ENCODE results near the gene WNT6. TPM values are rescaled to one million over a fixed set of nuclear protein-coding genes. Genes with fewer than 3 reads are reported as not detected.

The WNT6 gene
- total RNA-seq (2022) = 18.3 and 20.3 TPM in 2 replicates
- percentile 55 among the genes with signal in this experiment for Bru-seq, nascent RNA
- percentile 65 among the genes with signal in this experiment for BruChase-seq, experiment 1, labeled RNA remaining after a 2-hour chase
- percentile 63 among the genes with signal in this experiment for BruChase-seq, experiment 2, labeled RNA remaining after a 6-hour chase
- long read RNA-seq, transcript WNT6-201 (4 exons, 1,703 nt) = major isoform, 21 of 32 reads
- long read RNA-seq, partial matches to known transcripts = 1 of 32 reads
- long read RNA-seq, other reads (novel, unspliced or antisense) = 10 of 32 reads

DNA sequence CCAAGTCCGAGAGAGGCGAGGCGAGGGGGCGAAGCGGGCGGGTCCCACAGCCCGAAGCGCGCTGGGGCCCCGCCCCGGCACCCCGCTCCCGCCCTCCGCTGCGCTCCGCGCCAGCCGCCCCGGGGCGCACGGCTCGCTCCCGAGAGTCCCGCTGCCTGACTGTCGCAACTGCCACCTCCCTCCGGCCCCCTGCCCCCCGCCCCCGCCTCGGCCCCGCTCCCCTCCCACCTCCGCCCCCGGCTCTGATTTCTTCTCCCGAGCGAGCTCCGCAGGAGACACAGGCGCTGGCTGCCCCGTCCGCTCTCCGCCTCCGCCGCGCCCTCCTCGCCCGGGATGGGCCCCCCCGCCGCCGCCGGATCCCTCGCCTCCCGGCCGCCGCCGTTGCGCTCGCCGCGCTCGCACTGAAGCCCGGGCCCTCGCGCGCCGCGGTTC is at the start of gene WNT6:
Gene WNT6, plus strand, starts transcription at position 250 of the 432 bp plus-strand sequence. CDS start 233 bp downstream, outside the sequence.
- Mint-ChIP-seq H3K27me3 (ENCODE audit: insufficient read depth, unreplicated experiment) (peaks cover 8% of the 10 kb centered on the region), H3K9me3 (ENCODE audit: unreplicated experiment) (no peaks in the 10 kb centered on the region), H3K4me1 (ENCODE audit: low read depth, unreplicated experiment) (peaks cover 40% of the 10 kb centered on the region), H3K27ac (ENCODE audit: unreplicated experiment) (peak within 1 kb of the TSS; percentile 40), H3K36me3 (ENCODE audit: insufficient read depth, unreplicated experiment) (peaks cover 25% of the 10 kb centered on the region), H3K4me3 (ENCODE audit: unreplicated experiment) (peak within 1 kb of the TSS; percentile 76)
- H3K27me3 ChIP-seq (replicated peaks; ENCODE audit: control insufficient read depth, insufficient read depth, low read length) = peaks cover 6% of the 10 kb centered on the region
- ChIA-PET CTCF (interaction anchor here (1.2 to 1.5 kb wide), 2 partner anchors 28 to 38 kb away, joined by 3 to 10 read pairs; no protein-coding TSS in a partner anchor), POLR2A (interaction anchor here (0.5 kb wide), 1 partner anchor 200 kb away, joined by 8 read pairs; no protein-coding TSS in a partner anchor)
- H3K4me1 ChIP-seq = peaks cover 43% of the 10 kb centered on the region
- TF ChIP-seq, protein P1, sequence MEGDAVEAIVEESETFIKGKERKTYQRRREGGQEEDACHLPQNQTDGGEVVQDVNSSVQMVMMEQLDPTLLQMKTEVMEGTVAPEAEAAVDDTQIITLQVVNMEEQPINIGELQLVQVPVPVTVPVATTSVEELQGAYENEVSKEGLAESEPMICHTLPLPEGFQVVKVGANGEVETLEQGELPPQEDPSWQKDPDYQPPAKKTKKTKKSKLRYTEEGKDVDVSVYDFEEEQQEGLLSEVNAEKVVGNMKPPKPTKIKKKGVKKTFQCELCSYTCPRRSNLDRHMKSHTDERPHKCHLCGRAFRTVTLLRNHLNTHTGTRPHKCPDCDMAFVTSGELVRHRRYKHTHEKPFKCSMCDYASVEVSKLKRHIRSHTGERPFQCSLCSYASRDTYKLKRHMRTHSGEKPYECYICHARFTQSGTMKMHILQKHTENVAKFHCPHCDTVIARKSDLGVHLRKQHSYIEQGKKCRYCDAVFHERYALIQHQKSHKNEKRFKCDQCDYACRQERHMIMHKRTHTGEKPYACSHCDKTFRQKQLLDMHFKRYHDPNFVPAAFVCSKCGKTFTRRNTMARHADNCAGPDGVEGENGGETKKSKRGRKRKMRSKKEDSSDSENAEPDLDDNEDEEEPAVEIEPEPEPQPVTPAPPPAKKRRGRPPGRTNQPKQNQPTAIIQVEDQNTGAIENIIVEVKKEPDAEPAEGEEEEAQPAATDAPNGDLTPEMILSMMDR (IDR thresholded peaks at IDR 0.05; ENCODE audit: insufficient read depth in 1 of 2, low read depth in 1 of 2, low read length in 1 of 2, severe bottlenecking in 1 of 2, unreplicated experiment in 1 of 2) = no peak
- intact Hi-C loops (cut with micrococcal nuclease; ENCODE audit: unreplicated experiment) = no loop called here
- no TSS peak for BruUV-seq (replicated peaks)
- no peaks in the 10 kb centered on the region for H3K36me3 ChIP-seq (ENCODE audit: control insufficient read depth, insufficient read depth, low read length)
- DNase-seq = peak; percentile 62 to 63
- H3K4me3 ChIP-seq (ENCODE audit: low read depth, low read length) = peak within 1 kb of the TSS; percentile 43
- no peaks in the 10 kb centered on the region for H3K9me3 ChIP-seq

DNA sequence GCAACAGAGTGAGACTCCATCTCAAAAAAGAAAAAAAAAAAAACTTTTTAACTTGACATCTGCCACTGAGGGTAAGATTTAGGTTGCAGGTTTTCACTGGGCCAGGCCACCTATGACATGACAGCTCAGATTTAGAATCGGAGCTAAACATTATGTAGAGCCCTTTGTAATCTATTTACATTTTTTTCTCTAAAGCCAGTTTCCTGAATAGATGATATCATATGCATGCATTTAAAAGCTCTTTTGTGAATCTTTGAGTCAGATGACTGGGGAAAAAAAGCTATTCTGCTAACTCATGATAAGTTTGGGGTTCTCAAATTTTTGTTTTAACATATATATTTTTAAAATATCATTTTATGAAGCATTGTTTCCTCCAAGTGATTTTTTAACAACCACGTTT is 49.3 kb upstream of the WNT6 start:
- Histone ChIP-seq H3K27me3 (replicated peaks; ENCODE audit: control insufficient read depth, insufficient read depth, low read length) (no peaks in the 10 kb centered on the region), H3K36me3 (ENCODE audit: control insufficient read depth, insufficient read depth, low read length) (no peaks in the 10 kb centered on the region), H3K4me1 (no peaks in the 10 kb centered on the region), H3K4me3 (ENCODE audit: low read depth, low read length) (no peak overlapping the region), H3K9me3 (no peaks in the 10 kb centered on the region)
- Mint-ChIP-seq H3K27me3 (ENCODE audit: insufficient read depth, unreplicated experiment) (no peaks in the 10 kb centered on the region), H3K36me3 (ENCODE audit: insufficient read depth, unreplicated experiment) (peaks cover 2% of the 10 kb centered on the region), H3K4me3 (ENCODE audit: unreplicated experiment) (no peak overlapping the region), H3K27ac (ENCODE audit: unreplicated experiment) (no peak overlapping the region), H3K9me3 (ENCODE audit: unreplicated experiment) (no peaks in the 10 kb centered on the region), H3K4me1 (ENCODE audit: low read depth, unreplicated experiment) (no peaks in the 10 kb centered on the region)
- DNase-seq = no peak
- intact Hi-C loops (cut with micrococcal nuclease; ENCODE audit: unreplicated experiment) = no loop called here
- TF ChIP-seq, protein P1 (IDR thresholded peaks at IDR 0.05; ENCODE audit: insufficient read depth in 1 of 2, low read depth in 1 of 2, low read length in 1 of 2, severe bottlenecking in 1 of 2, unreplicated experiment in 1 of 2) = no peak
- ChIA-PET CTCF (no interaction called here), POLR2A (no interaction called here)
- no TSS peak for BruUV-seq (replicated peaks)

DNA sequence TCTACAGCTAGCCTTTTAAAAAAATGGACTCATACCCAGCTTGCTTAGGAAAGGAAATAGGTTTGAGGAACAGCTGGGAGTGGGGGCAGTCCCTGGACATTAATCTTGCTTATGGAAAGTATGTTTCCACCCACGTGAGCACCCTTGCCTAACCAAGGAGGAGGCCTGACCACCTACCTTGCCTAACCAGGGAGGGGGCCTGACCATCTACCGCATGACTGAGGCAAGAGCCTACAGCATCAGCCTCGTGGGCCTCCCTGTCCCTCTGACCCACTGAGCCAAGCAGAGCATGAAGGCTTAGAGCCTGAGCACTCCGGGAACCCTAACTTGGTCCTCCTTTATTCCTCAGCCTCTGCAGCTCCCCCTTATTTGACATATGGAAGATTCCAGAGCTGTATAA is 48.2 kb upstream of the WNT6 start:
- CTCF ChIA-PET = no interaction called here
- TF ChIP-seq, protein P1 (IDR thresholded peaks at IDR 0.05; ENCODE audit: insufficient read depth in 1 of 2, low read depth in 1 of 2, low read length in 1 of 2, severe bottlenecking in 1 of 2, unreplicated experiment in 1 of 2) = no peak
- no peaks in the 10 kb centered on the region for H3K4me1 ChIP-seq
- no peaks in the 10 kb centered on the region for H3K36me3 ChIP-seq (ENCODE audit: control insufficient read depth, insufficient read depth, low read length)
- intact Hi-C loops (cut with micrococcal nuclease; ENCODE audit: unreplicated experiment) = no loop called here
- no peaks in the 10 kb centered on the region for H3K27me3 ChIP-seq (replicated peaks; ENCODE audit: control insufficient read depth, insufficient read depth, low read length)
- no peak for DNase-seq
- no TSS peak for BruUV-seq (replicated peaks)
- H3K27me3 Mint-ChIP-seq (ENCODE audit: insufficient read depth, unreplicated experiment) = no peaks in the 10 kb centered on the region
- H3K9me3 ChIP-seq = no peaks in the 10 kb centered on the region
- H3K36me3 Mint-ChIP-seq (ENCODE audit: insufficient read depth, unreplicated experiment) = peaks cover 8% of the 10 kb centered on the region
- no peak overlapping the region for H3K4me3 ChIP-seq (ENCODE audit: low read depth, low read length)
- POLR2A ChIA-PET = no interaction called here
- H3K9me3 Mint-ChIP-seq (ENCODE audit: unreplicated experiment) = no peaks in the 10 kb centered on the region
- no peak overlapping the region for H3K27ac Mint-ChIP-seq (ENCODE audit: unreplicated experiment)
- H3K4me1 Mint-ChIP-seq (ENCODE audit: low read depth, unreplicated experiment) = no peaks in the 10 kb centered on the region
- no peak overlapping the region for H3K4me3 Mint-ChIP-seq (ENCODE audit: unreplicated experiment)

All from Caco-2 (cell line).